GM12873 (cell line): ENCODE measurements around the gene MICAL2.

Experiments
- CTCF ChIP-seq: IDR thresholded peaks from 2 replicates; pipeline ENCODE4 v1.5.1; 2012; ENCODE audit warnings: low read depth, mild to moderate bottlenecking, moderate library complexity, low read length, control low read depth; ENCODE audit not compliant: insufficient read depth; ENCODE audit errors: missing control alignments

The MICAL2 gene

GRCh38 chr11:12216671-12217374 lies 106.4 kb downstream of the MICAL2 start:
- TF ChIP-seq CTCF, result no peak

GRCh38 chr11:12217879-12218278 lies 107.5 kb downstream of the MICAL2 start:
- TF ChIP-seq CTCF, result no peak

GRCh38 chr11:12218909-12219308 lies 108.5 kb downstream of the MICAL2 start:
- TF ChIP-seq CTCF, result no peak

- TF ChIP-seq CTCF, result no peak
Measured at GRCh38 chr11:12219757-12220156, 109.4 kb downstream of the MICAL2 start.

- TF ChIP-seq CTCF, result no peak
Measured at GRCh38 chr11:12220305-12220704, 109.9 kb downstream of the MICAL2 start.

- TF ChIP-seq CTCF, result no peak
Measured at GRCh38 chr11:12221051-12221535, 110.7 kb downstream of the MICAL2 start.

GRCh38 chr11:12222055-12222792 lies 111.8 kb downstream of the MICAL2 start:
- no peak for TF ChIP-seq CTCF
